HepG2 (cell line): Measurements from ENCODE around the gene CEP250. TPM values are rescaled to one million over a fixed set of nuclear protein-coding genes. Genes with fewer than 3 reads are reported as not detected.

Experiments
- ARID4A ChIP-seq: sonication (generic); formaldehyde crosslinking; IDR thresholded peaks from 2 replicates; pipeline ENCODE4 v1.5.0; 2020; ENCODE audit warnings: mild to moderate bottlenecking, missing genetic modification reagents, borderline replicate concordance
- EP300 ChIP-seq, 3 experiments: sonication (generic) in 1 of 3; formaldehyde crosslinking in 1 of 3; IDR thresholded peaks; 2 replicates each; pipeline versions ENCODE4 v1.5.1 to v1.6.1; 2011 to 2020; ENCODE audit warnings: low read depth in 2 of 3, low read length in 2 of 3, borderline replicate concordance in 1 of 3, improper control_type of control experiment in 1 of 3, mild to moderate bottlenecking in 1 of 3, missing genetic modification reagents in 1 of 3, moderate library complexity in 1 of 3
- ERF ChIP-seq: IDR thresholded peaks from 2 replicates; pipeline ENCODE4 v1.6.1; 2018; ENCODE audit warnings: missing biosample characterization, missing genetic modification reagents
- GLI4 ChIP-seq: sonication (generic); formaldehyde crosslinking; IDR thresholded peaks from 2 replicates; pipeline ENCODE4 v1.5.1; 2020; ENCODE audit warnings: missing genetic modification reagents, mild to moderate bottlenecking, moderate library complexity, borderline replicate concordance
- HHEX ChIP-seq: IDR thresholded peaks from 2 replicates; pipeline ENCODE4 v1.6.1; 2016; ENCODE audit warnings: control low read depth
- HNF1A ChIP-seq, 2 experiments: sonication (generic) in 1 of 2; formaldehyde crosslinking in 1 of 2; IDR thresholded peaks; 2 replicates each; pipeline versions ENCODE4 v1.4.0 to v1.6.1; 2016 to 2020; ENCODE audit warnings: borderline replicate concordance in 1 of 2, low read depth in 1 of 2, mild to moderate bottlenecking in 1 of 2, missing genetic modification reagents in 1 of 2
- JUNB ChIP-seq: sonication (generic); formaldehyde crosslinking; IDR thresholded peaks from 2 replicates; pipeline ENCODE4 v1.8.0; 2022; ENCODE audit warnings: missing genetic modification reagents, mild to moderate bottlenecking, borderline replicate concordance
- MAF1 ChIP-seq: sonication (generic); formaldehyde crosslinking; IDR thresholded peaks from 2 replicates; pipeline ENCODE4 v1.5.0; 2020; ENCODE audit warnings: missing genetic modification reagents, borderline replicate concordance
- MBNL3 ChIP-seq: fragments of 250-450 bp; sonication (Bioruptor Pico); conservative IDR thresholded peaks from 2 replicates; pipeline ENCODE4 v1.8.0; 2022; ENCODE audit warnings: mild to moderate bottlenecking, inconsistent platforms
- NFKBIZ ChIP-seq: IDR thresholded peaks from 2 replicates; pipeline ENCODE4 v1.6.1; 2018; ENCODE audit warnings: missing genetic modification reagents, missing compliant biosample characterization
- SETDB1 ChIP-seq: sonication (generic); formaldehyde crosslinking; IDR thresholded peaks from 2 replicates; pipeline ENCODE4 v1.5.1; 2020; ENCODE audit warnings: missing genetic modification reagents, mild to moderate bottlenecking, borderline replicate concordance
- SP2 ChIP-seq: sonication (generic); formaldehyde crosslinking; IDR thresholded peaks from 2 replicates; pipeline ENCODE4 v1.5.1; 2020; ENCODE audit warnings: mild to moderate bottlenecking, missing genetic modification reagents
- SRF ChIP-seq: IDR thresholded peaks from 2 replicates; pipeline ENCODE4 v1.6.1; 2011; ENCODE audit warnings: mild to moderate bottlenecking, low read depth, low read length, moderate library complexity
- ZBTB3 ChIP-seq: sonication (generic); formaldehyde crosslinking; IDR thresholded peaks from 2 replicates; pipeline ENCODE4 v1.4.0; 2020; ENCODE audit warnings: low read depth, mild to moderate bottlenecking, moderate library complexity, missing genetic modification reagents, borderline replicate concordance
- ZNF446 ChIP-seq: sonication (generic); formaldehyde crosslinking; IDR thresholded peaks from 2 replicates; pipeline ENCODE4 v1.5.0; 2020; ENCODE audit warnings: mild to moderate bottlenecking, missing genetic modification reagents
- ZNF556 ChIP-seq: sonication (generic); formaldehyde crosslinking; IDR thresholded peaks from 2 replicates; pipeline ENCODE4 v1.4.0; 2020; ENCODE audit warnings: mild to moderate bottlenecking, missing genetic modification reagents, borderline replicate concordance
- ZSCAN30 ChIP-seq: sonication (generic); formaldehyde crosslinking; IDR thresholded peaks from 2 replicates; pipeline ENCODE4 v1.5.0; 2020; ENCODE audit warnings: mild to moderate bottlenecking, missing genetic modification reagents
- polyA plus RNA-seq, 8 experiments: library from polyadenylated mRNA; depleted of rRNA in 3 of 8; stranded (reverse) in 7 of 8; unstranded in 1 of 8; fragments of >200 nt; fragmentation: Illumina TruSeq in 4 of 8; extraction: Trizol in 4 of 8; gene quantifications; 2 replicates each; pipeline versions ENCODE4 v1.2.1 to v1.2.3, GENCODE V29; 2011 to 2016; ENCODE audit warnings: low read depth in 4 of 8, missing spikeins in 1 of 8, mixed read lengths in 1 of 8; ENCODE audit not compliant: insufficient read depth in 1 of 8
- total RNA-seq, 5 experiments: library from RNA; depleted of rRNA; stranded (reverse); fragments of >200 nt; fragmentation: Illumina TruSeq; extraction: Trizol; gene quantifications; 2 replicates each; pipeline ENCODE4 v1.2.3, GENCODE V29; 2016; ENCODE audit warnings: low read depth in 1 of 5
- TF ChIP-seq, protein P1 (sequence below): sonication (generic); formaldehyde crosslinking; conservative IDR thresholded peaks from 2 replicates; pipeline ENCODE4 v1.5.0; 2020; ENCODE audit warnings: missing genetic modification reagents

The CEP250 gene
- total and polyA plus RNA-seq, 2 of the 13 experiments (the other 11 are each of a cell fraction or from before 2014, with no cell fraction given): 28.8 to 55.3 TPM

GRCh38 chr20:35468671-35469334, 13.4 kb downstream of the CEP250 start (continued):
- TF ChIP-seq HNF1A (IDR thresholded peaks at IDR 0.05; ENCODE audit: low read depth): no peak
- TF ChIP-seq HNF1A (CRISPR knock-in tag; IDR thresholded peaks at IDR 0.05; ENCODE audit: borderline replicate concordance): peak; percentile 57; the same call in 1 of the 2 replicates
- TF ChIP-seq MBNL3 (CRISPR knock-in tag): no peak
- TF ChIP-seq ERF (CRISPR knock-in tag): peak; percentile 36; the same call in 1 of the 2 replicates
- TF ChIP-seq SETDB1 (CRISPR knock-in tag): no peak
- no peak for TF ChIP-seq GLI4 (CRISPR knock-in tag)
- TF ChIP-seq ZNF556 (CRISPR knock-in tag): peak; percentile 52; the same call in 1 of the 2 replicates
- TF ChIP-seq HHEX: no peak
- TF ChIP-seq ZBTB3: 0 out of 2 replicates have a peak, but pooled peaks have one; percentile 71
- TF ChIP-seq SP2 (CRISPR knock-in tag): no peak
- TF ChIP-seq ZSCAN30 (CRISPR knock-in tag): peak; percentile 81
- TF ChIP-seq, protein P1, sequence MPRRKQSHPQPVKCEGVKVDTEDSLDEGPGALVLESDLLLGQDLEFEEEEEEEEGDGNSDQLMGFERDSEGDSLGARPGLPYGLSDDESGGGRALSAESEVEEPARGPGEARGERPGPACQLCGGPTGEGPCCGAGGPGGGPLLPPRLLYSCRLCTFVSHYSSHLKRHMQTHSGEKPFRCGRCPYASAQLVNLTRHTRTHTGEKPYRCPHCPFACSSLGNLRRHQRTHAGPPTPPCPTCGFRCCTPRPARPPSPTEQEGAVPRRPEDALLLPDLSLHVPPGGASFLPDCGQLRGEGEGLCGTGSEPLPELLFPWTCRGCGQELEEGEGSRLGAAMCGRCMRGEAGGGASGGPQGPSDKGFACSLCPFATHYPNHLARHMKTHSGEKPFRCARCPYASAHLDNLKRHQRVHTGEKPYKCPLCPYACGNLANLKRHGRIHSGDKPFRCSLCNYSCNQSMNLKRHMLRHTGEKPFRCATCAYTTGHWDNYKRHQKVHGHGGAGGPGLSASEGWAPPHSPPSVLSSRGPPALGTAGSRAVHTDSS (CRISPR knock-in tag): no peak
- 0 out of 2 replicates have a peak, but pooled peaks have one; percentile 39 for TF ChIP-seq NFKBIZ
- peak; percentile 69; a peak in 3 of 4 replicates for TF ChIP-seq EP300 (IDR thresholded peaks at IDR 0.05; ENCODE audit: low read depth in 2 of 2, low read length in 2 of 2)
- TF ChIP-seq EP300 (CRISPR knock-in tag; IDR thresholded peaks at IDR 0.05; ENCODE audit: borderline replicate concordance): 0 out of 2 replicates have a peak, but pooled peaks have one; percentile 57
- TF ChIP-seq ARID4A (CRISPR knock-in tag): peak; percentile 11; the same call in 1 of the 2 replicates
- TF ChIP-seq ZNF446 (CRISPR knock-in tag): 0 out of 2 replicates have a peak, but pooled peaks have one; percentile 20
- TF ChIP-seq MAF1 (CRISPR knock-in tag): 0 out of 2 replicates have a peak, but pooled peaks have one; percentile 64
- no peak for TF ChIP-seq SRF
- TF ChIP-seq JUNB: no peak
